OCI-LY3 (cell line): ENCODE measurements around the gene NKX2-1.

ENCODE experiments used
- H2AFZ ChIP-seq: fragments of 200-600, 300-600 bp; shearing (Covaris generic); 2 replicates; pipeline ENCODE4 v1.6.0; 2014; ENCODE audit warnings: antibody characterized with exemption, low read depth, low read length
- H3K27ac ChIP-seq: fragments of 200-600, 300-600 bp; sonication (generic); 2 replicates; pipeline ENCODE4 v1.5.1; 2014; ENCODE audit warnings: mild to moderate bottlenecking, low read length, moderate library complexity, mixed read lengths
- H3K27me3 ChIP-seq: fragments of 200-600, 300-600 bp; sonication (generic); 2 replicates; pipeline ENCODE4 v1.6.1; 2014; ENCODE audit warnings: low read depth, low read length, mixed read lengths
- H3K36me3 ChIP-seq: fragments of 200-600, 300-600 bp; sonication (generic); replicated peaks from 2 replicates; pipeline ENCODE3; 2014; ENCODE audit warnings: low read depth, low read length, mixed read lengths
- H3K4me1 ChIP-seq: fragments of 300-600, 200-600 bp; sonication (generic); 2 replicates; pipeline ENCODE4 v1.6.1; 2014; ENCODE audit warnings: low read length, mixed read lengths
- H3K4me2 ChIP-seq: fragments of 200-600, 300-600 bp; sonication (generic); 2 replicates; pipeline ENCODE4 v1.6.1; 2014; ENCODE audit warnings: low read length, mixed read lengths
- H3K4me3 ChIP-seq: fragments of 300-600, 200-600 bp; sonication (generic); 2 replicates; pipeline ENCODE4 v1.5.1; 2014; ENCODE audit warnings: antibody characterized with exemption, mild to moderate bottlenecking, low read length, moderate library complexity
- H3K79me2 ChIP-seq: fragments of 300-600, 200-600 bp; shearing (Covaris generic); 2 replicates; pipeline ENCODE4 v1.6.1; 2014; ENCODE audit warnings: mild to moderate bottlenecking, low read length, mixed read lengths
- H3K9ac ChIP-seq: fragments of 300-600, 200-600 bp; shearing (Covaris generic); 2 replicates; pipeline ENCODE4 v1.6.0; 2014; ENCODE audit warnings: mild to moderate bottlenecking, low read length, moderate library complexity
- H3K9me3 ChIP-seq: fragments of 200-600, 300-600 bp; shearing (Covaris generic); 2 replicates; pipeline ENCODE4 v1.6.1; 2014; ENCODE audit warnings: low read length, mixed read lengths; ENCODE audit not compliant: insufficient read depth
- H4K20me1 ChIP-seq: fragments of 200-600, 300-600 bp; sonication (generic); 2 replicates; pipeline ENCODE4 v1.6.1; 2016; ENCODE audit warnings: low read length, mixed read lengths; ENCODE audit not compliant: insufficient read depth
- EZH2phosphoT487 ChIP-seq: fragments of 200-600 bp; shearing (Covaris generic); IDR thresholded peaks from 2 replicates; pipeline ENCODE4 v1.6.1; 2018; ENCODE audit warnings: antibody characterized with exemption, mixed run types, low read depth
- TF ChIP-seq, protein P1 (sequence below): fragments of 200-600, 300-600 bp; sonication (generic); IDR thresholded peaks from 2 replicates; pipeline ENCODE4 v1.5.1; 2014; ENCODE audit warnings: antibody characterized with exemption, low read length, low read depth

The NKX2-1 gene

GRCh38 chr14:36505181-36505815, 14.7 kb downstream of the NKX2-1 start:
- peak overlapping the region; percentile 85 for H3K4me2 ChIP-seq
- H3K4me1 ChIP-seq = peaks cover 15% of the 10 kb centered on the region
- no peaks in the 10 kb centered on the region for H4K20me1 ChIP-seq
- H3K36me3 ChIP-seq = no peaks in the 10 kb centered on the region
- TF ChIP-seq, protein P1, sequence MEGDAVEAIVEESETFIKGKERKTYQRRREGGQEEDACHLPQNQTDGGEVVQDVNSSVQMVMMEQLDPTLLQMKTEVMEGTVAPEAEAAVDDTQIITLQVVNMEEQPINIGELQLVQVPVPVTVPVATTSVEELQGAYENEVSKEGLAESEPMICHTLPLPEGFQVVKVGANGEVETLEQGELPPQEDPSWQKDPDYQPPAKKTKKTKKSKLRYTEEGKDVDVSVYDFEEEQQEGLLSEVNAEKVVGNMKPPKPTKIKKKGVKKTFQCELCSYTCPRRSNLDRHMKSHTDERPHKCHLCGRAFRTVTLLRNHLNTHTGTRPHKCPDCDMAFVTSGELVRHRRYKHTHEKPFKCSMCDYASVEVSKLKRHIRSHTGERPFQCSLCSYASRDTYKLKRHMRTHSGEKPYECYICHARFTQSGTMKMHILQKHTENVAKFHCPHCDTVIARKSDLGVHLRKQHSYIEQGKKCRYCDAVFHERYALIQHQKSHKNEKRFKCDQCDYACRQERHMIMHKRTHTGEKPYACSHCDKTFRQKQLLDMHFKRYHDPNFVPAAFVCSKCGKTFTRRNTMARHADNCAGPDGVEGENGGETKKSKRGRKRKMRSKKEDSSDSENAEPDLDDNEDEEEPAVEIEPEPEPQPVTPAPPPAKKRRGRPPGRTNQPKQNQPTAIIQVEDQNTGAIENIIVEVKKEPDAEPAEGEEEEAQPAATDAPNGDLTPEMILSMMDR = no peak
- no peak for TF ChIP-seq EZH2phosphoT487
- peak overlapping the region; percentile 75 for H3K9ac ChIP-seq
- peak overlapping the region; percentile 89 for H2AFZ ChIP-seq
- no peaks in the 10 kb centered on the region for H3K9me3 ChIP-seq
- no peaks in the 10 kb centered on the region for H3K79me2 ChIP-seq
- H3K27me3 ChIP-seq = no peaks in the 10 kb centered on the region
- peak overlapping the region; percentile 50 for H3K27ac ChIP-seq
- H3K4me3 ChIP-seq = peak overlapping the region; percentile 72

GRCh38 chr14:36504771-36505175, 15.3 kb downstream of the NKX2-1 start:
- H3K27me3 ChIP-seq = no peaks in the 10 kb centered on the region
- H3K4me2 ChIP-seq = peak overlapping the region; percentile 85
- no peak for TF ChIP-seq EZH2phosphoT487
- TF ChIP-seq, protein P1 = no peak
- peak overlapping the region; percentile 72 for H3K4me3 ChIP-seq
- H3K79me2 ChIP-seq = no peaks in the 10 kb centered on the region
- H3K9me3 ChIP-seq = no peaks in the 10 kb centered on the region
- peak overlapping the region; percentile 75 for H3K9ac ChIP-seq
- H2AFZ ChIP-seq = peak overlapping the region; percentile 89
- H4K20me1 ChIP-seq = no peaks in the 10 kb centered on the region
- peak overlapping the region; percentile 50 for H3K27ac ChIP-seq
- peaks cover 15% of the 10 kb centered on the region for H3K4me1 ChIP-seq
- H3K36me3 ChIP-seq = no peaks in the 10 kb centered on the region

DNA sequence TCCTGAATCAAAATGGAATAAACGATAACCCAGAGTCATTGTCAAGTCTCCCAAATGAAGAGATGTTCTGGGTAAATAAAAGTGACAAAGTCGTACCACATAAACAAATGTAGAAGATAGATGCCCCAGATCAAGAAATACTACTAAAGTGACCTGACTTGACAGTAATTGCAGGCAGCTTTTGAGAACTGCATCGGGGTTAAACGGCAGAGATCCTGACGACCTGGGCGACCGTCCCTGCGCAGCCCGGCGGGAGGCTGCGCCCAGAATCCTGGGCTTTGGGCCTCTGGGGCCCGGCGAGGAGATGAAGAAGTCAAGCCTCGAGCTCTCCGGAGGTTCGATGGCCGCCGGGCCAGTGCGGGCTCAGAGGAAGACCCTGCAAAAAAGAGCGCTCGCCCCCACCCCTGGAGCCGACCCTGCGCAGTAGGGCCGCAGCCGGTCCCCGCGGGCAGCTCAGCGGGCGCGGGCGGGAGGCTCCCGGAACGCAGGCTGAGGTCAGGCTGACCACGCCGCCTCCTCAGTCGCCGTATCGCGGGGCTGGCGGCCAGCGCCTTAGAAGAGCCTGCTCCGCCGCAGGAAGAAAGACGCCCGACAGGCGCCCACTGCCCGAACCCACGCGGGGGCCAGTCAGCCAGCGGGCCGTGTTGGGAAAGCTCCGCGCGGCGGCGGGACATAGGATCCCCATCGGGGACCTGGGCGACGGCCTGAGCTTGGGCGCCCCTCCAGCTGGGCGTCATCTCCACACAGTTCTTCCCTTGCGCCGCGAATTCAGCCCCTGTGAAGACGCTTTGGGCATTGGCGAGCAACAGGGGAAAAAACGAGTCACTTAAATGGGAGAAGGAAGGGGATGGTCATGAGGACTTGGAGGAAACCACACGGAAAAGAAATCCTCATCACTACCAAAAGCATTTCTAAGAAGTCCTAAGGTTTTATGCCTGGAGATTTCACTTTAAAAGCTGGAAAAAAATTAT, 16.0 kb downstream of the NKX2-1 start:
- Histone ChIP-seq H3K36me3 (no peaks in the 10 kb centered on the region), H3K4me2 (no peak overlapping the region), H3K79me2 (no peaks in the 10 kb centered on the region), H4K20me1 (no peaks in the 10 kb centered on the region), H3K4me3 (no peak overlapping the region), H2AFZ (no peak overlapping the region), H3K9ac (no peak overlapping the region), H3K9me3 (no peaks in the 10 kb centered on the region), H3K27ac (no peak overlapping the region), H3K27me3 (no peaks in the 10 kb centered on the region), H3K4me1 (peaks cover 15% of the 10 kb centered on the region)
- no peak for TF ChIP-seq EZH2phosphoT487
- TF ChIP-seq, protein P1 = no peak
